Fibroblast of lung (primary cell): ENCODE data around the gene BAIAP2. TPM values are rescaled to one million over a fixed set of nuclear protein-coding genes. Genes with fewer than 3 reads are reported as not detected.
A peak's percentile ranks its signal among the peaks of the same experiment; 100 is the strongest.

Source experiments
- DNase-seq, 2 donors: peaks; one replicate each; pipeline versions ENCODE4 v3.0.0 to v3.0.0-alpha.2; 2010; ENCODE audit warnings: low read depth in 2 of 2
- H2AFZ ChIP-seq: 2 replicates; pipeline ENCODE4 v1.5.1; 2012; ENCODE audit warnings: low read length, control low read depth, inconsistent platforms
- H3K27ac ChIP-seq: 2 replicates; pipeline ENCODE4 v1.5.1; 2011; ENCODE audit warnings: low read length, control low read depth; ENCODE audit not compliant: insufficient read depth
- H3K27me3 ChIP-seq: 2 replicates; pipeline ENCODE4 v1.5.1; 2011; ENCODE audit warnings: mild to moderate bottlenecking, low read length; ENCODE audit not compliant: control insufficient read depth, insufficient read depth
- H3K36me3 ChIP-seq: 2 replicates; pipeline ENCODE4 v1.5.1; 2011; ENCODE audit warnings: low read length; ENCODE audit not compliant: control insufficient read depth, insufficient read depth
- H3K4me1 ChIP-seq: 2 replicates; pipeline ENCODE4 v1.5.1; 2011; ENCODE audit warnings: low read length; ENCODE audit not compliant: control insufficient read depth, insufficient read depth; ENCODE audit errors: extremely low read depth
- H3K4me2 ChIP-seq: 2 replicates; pipeline ENCODE4 v1.5.1; 2011; ENCODE audit warnings: low read length, control low read depth; ENCODE audit not compliant: insufficient read depth; ENCODE audit errors: extremely low read depth
- H3K4me3 ChIP-seq, 4 experiments: fragments of 200-600 bp in 1 of 4; sonication (generic) in 1 of 4; replicated peaks in 1 of 4; 2 replicates each; pipeline ENCODE4 v1.5.1; 2011 to 2016; ENCODE audit warnings: low read length in 4 of 4, low read depth in 3 of 4, mild to moderate bottlenecking in 3 of 4, control low read depth in 2 of 4, inconsistent platforms in 1 of 4, mixed read lengths in 1 of 4; ENCODE audit not compliant: insufficient read depth in 1 of 4; ENCODE audit errors: control extremely low read depth in 1 of 4
- H3K79me2 ChIP-seq: 2 replicates; pipeline ENCODE4 v1.5.1; 2012; ENCODE audit warnings: mild to moderate bottlenecking, low read length, inconsistent platforms; ENCODE audit not compliant: control insufficient read depth, insufficient read depth
- H3K9ac ChIP-seq: 2 replicates; pipeline ENCODE4 v1.5.1; 2011; ENCODE audit warnings: mild to moderate bottlenecking, low read length, control low read depth; ENCODE audit not compliant: insufficient read depth
- H3K9me3 ChIP-seq: 2 replicates; pipeline ENCODE4 v1.5.1; 2012; ENCODE audit warnings: low read depth, low read length; ENCODE audit not compliant: control insufficient read depth, insufficient read depth
- H4K20me1 ChIP-seq: 2 replicates; pipeline ENCODE4 v1.5.1; 2011; ENCODE audit warnings: low read length; ENCODE audit not compliant: control insufficient read depth, insufficient read depth; ENCODE audit errors: extremely low read depth
- EZH2 ChIP-seq: IDR thresholded peaks from 2 replicates; pipeline ENCODE4 v1.5.1; 2012; ENCODE audit warnings: low read length, control low read depth, mild to moderate bottlenecking; ENCODE audit errors: missing control alignments
- polyA plus RNA-seq, 2 donors: library from polyadenylated mRNA; depleted of rRNA in 1 of 2; stranded (reverse) in 1 of 2; unstranded in 1 of 2; fragments of >200 nt; gene quantifications; 2 replicates each; pipeline ENCODE4 v1.2.1, GENCODE V29; 2011 to 2012; ENCODE audit warnings: missing spikeins in 1 of 2
- total RNA-seq: library from RNA; depleted of rRNA; stranded (reverse); fragments of >200 nt; gene quantifications from 2 replicates; pipeline ENCODE4 v1.2.1, GENCODE V29; 2014
- TF ChIP-seq, protein P1 (sequence below), 2 donors: IDR thresholded peaks in 1 of 2; conservative IDR thresholded peaks in 1 of 2; 1 replicate in 1 of 2; 2 replicates in 1 of 2; pipeline ENCODE4 v1.5.1; 2011 to 2012; ENCODE audit warnings: low read length in 2 of 2, control low read depth in 1 of 2, inconsistent platforms in 1 of 2, low read depth in 1 of 2, mild to moderate bottlenecking in 1 of 2

Gene BAIAP2
- total and polyA plus RNA-seq, 2 donors (not counting 1 experiment from before 2014, with no cell fraction given), result 6.0 to 13.4 TPM

DNA sequence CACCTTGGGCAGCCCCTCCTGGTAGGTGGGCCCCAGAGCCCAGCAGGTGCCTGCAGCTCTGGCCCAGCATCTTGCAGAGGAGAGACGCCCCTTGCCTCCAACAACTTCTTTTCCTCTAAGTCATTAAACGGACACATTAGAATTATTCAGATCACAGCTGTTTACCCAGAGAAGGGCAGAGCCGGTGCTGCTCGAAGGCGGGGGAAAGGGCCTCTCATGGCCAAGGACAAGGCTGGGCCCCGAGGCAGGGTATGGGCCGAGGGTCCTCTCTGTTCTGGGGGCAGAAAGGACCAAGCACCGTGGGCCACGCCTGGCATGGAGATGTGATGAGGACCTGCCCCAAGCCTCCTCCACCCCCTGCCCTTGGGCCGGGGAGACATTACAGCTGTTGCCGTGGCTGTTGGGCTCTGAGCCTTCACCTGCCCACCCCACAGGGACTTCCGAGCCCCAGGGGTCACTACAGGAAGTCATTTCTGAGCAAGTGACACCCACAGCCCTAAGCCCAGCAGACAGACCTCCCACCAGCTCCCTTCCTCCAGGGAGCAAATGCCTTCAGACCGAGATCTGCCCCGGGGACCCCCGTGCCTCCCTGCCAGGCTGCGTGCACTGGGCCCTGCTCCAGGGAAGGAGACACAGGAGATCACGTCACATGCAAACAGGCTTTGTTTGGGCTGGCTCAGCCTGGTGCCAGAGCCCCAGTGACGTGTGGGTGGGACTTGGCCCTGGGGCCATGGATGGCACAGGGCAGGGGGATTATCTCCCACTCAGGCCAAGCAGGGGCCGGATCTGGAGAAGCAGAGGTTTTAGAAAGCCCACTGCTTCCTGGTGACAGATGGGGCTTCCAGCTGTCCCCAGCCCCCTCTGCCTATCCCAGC lies 129.7 kb downstream of the BAIAP2 start:
- DNase-seq, result no peak
- H3K4me2 ChIP-seq, result no peak overlapping the region
- no peak overlapping the region for H3K27ac ChIP-seq
- no peak for TF ChIP-seq EZH2
- TF ChIP-seq, protein P1, sequence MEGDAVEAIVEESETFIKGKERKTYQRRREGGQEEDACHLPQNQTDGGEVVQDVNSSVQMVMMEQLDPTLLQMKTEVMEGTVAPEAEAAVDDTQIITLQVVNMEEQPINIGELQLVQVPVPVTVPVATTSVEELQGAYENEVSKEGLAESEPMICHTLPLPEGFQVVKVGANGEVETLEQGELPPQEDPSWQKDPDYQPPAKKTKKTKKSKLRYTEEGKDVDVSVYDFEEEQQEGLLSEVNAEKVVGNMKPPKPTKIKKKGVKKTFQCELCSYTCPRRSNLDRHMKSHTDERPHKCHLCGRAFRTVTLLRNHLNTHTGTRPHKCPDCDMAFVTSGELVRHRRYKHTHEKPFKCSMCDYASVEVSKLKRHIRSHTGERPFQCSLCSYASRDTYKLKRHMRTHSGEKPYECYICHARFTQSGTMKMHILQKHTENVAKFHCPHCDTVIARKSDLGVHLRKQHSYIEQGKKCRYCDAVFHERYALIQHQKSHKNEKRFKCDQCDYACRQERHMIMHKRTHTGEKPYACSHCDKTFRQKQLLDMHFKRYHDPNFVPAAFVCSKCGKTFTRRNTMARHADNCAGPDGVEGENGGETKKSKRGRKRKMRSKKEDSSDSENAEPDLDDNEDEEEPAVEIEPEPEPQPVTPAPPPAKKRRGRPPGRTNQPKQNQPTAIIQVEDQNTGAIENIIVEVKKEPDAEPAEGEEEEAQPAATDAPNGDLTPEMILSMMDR (conservative IDR thresholded peaks at IDR 0.05 in 1 of 2, IDR thresholded peaks at IDR 0.05 in 1 of 2; ENCODE audit: low read depth in 1 of 2, low read length in 2 of 2), result no peak
- H3K4me3 ChIP-seq, result no peak overlapping the region
- no peak overlapping the region for H2AFZ ChIP-seq
- H3K4me1 ChIP-seq, result no peaks in the 10 kb centered on the region
- H3K9me3 ChIP-seq, result no peaks in the 10 kb centered on the region
- H3K27me3 ChIP-seq, result peaks cover 16% of the 10 kb centered on the region
- no peaks in the 10 kb centered on the region for H4K20me1 ChIP-seq
- no peaks in the 10 kb centered on the region for H3K36me3 ChIP-seq
- H3K9ac ChIP-seq, result no peak overlapping the region
- no peaks in the 10 kb centered on the region for H3K79me2 ChIP-seq

DNA sequence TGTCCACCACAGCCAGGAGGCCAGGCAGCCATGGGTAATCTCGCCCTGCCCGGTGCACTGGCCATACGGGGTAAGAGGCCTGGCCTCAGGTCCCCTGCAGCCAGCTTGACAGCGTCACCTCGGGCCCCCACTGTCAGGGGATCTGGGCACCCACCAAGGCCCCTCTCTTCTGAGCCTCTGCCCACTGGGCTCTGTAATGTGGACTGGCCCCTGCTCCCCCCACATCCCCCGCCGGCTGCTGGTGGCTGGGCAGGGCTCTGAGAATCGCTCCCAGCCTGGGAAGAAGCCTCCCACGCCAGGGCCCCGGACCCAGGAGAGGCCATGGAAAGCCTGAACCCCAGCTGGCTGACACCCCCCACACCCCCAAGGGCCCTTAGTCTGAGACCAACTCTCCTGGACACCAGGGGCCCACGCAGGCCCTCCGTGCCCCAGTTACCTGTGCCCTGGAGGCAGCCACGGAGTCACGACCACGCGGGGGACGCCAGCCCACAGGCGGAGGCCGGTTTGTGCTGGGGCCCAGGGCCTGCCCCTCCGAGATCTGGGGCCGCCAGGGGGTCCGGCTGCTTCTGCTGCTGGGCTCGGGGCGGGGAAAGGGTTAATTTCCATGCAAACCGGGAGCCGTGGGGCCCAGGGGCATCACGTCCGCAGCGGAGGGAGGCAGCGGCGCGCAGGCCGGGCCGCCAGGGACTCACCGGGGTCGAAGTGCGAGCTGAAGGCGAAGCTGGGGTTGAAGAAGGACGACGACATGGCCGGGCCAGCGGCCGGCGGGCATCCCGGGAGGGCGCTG lies 130.5 kb downstream of the BAIAP2 start, which contains the start of gene PVALEF:
Gene PVALEF, plus strand, starts transcription at position 262 of the 787 bp plus-strand sequence. CDS start 15,720 bp downstream, outside the sequence.
- Histone ChIP-seq H4K20me1 (no peaks in the 10 kb centered on the region), H3K36me3 (no peaks in the 10 kb centered on the region), H3K4me2 (no peak within 1 kb of the TSS), H3K9ac (no peak within 1 kb of the TSS), H3K4me3 (no peak within 1 kb of the TSS), H3K79me2 (no peaks in the 10 kb centered on the region), H2AFZ (no peak within 1 kb of the TSS), H3K9me3 (no peaks in the 10 kb centered on the region), H3K27ac (no peak within 1 kb of the TSS), H3K4me1 (no peaks in the 10 kb centered on the region), H3K27me3 (peaks cover 16% of the 10 kb centered on the region)
- TF ChIP-seq, protein P1 (conservative IDR thresholded peaks at IDR 0.05 in 1 of 2, IDR thresholded peaks at IDR 0.05 in 1 of 2; ENCODE audit: low read depth in 1 of 2, low read length in 2 of 2), result no peak
- peak; percentile 63 for TF ChIP-seq EZH2
- DNase-seq, result no peak

DNA sequence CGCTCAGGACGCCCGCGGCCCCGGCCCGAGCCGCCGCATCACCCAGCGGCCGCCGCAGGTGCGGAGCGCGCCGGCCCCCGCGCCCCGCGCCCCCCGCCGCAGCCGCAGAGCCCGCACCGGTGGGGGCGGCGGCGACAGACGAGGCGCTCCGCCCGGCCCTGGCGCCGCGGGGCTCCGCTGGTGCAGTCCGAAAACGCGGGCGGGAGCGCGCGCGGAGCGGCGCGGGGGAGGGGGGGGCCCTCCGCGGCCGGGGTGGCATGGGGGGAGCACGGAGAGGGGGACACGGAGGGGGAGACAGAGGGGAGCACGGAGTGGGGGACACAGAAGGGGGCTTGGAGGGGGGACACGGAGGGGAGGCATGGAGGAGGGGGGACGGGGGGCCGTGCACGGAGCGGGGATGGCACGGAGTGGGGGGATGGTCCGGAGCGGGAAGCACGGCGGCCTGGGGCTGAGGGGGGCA lies 131.1 kb downstream of the BAIAP2 start, which contains the start of gene AATK:
Gene AATK, minus strand, starts transcription at position 189 of the 460 bp plus-strand sequence. CDS start 229 bp downstream, outside the sequence.
- Histone ChIP-seq H3K4me3 (no peak within 1 kb of the TSS), H3K4me1 (no peaks in the 10 kb centered on the region), H3K27me3 (peaks cover 16% of the 10 kb centered on the region), H4K20me1 (no peaks in the 10 kb centered on the region), H2AFZ (no peak within 1 kb of the TSS), H3K36me3 (no peaks in the 10 kb centered on the region), H3K4me2 (no peak within 1 kb of the TSS), H3K9me3 (no peaks in the 10 kb centered on the region), H3K9ac (no peak within 1 kb of the TSS), H3K79me2 (no peaks in the 10 kb centered on the region), H3K27ac (no peak within 1 kb of the TSS)
- DNase-seq, result no peak
- TF ChIP-seq, protein P1 (conservative IDR thresholded peaks at IDR 0.05 in 1 of 2, IDR thresholded peaks at IDR 0.05 in 1 of 2; ENCODE audit: low read depth in 1 of 2, low read length in 2 of 2), result no peak
- no peak for TF ChIP-seq EZH2
